BLaER1 (cell line): Measurements from ENCODE around the gene ZNF814.
"Not testable (repeated sequence)": the region's sequence is repeated elsewhere in the genome, so short reads cannot be mapped to it uniquely, and the experiment has no call there.

Experiments used
- H3K27ac ChIP-seq: shearing (Covaris generic); formaldehyde crosslinking; 2 replicates; pipeline ENCODE4 v1.8.1; 2022
- H3K27me3 ChIP-seq: shearing (Covaris generic); formaldehyde crosslinking; 2 replicates; pipeline ENCODE4 v1.8.1; 2022
- H3K36me3 ChIP-seq: shearing (Covaris generic); formaldehyde crosslinking; 2 replicates; pipeline ENCODE4 v1.8.1; 2022
- H3K4me1 ChIP-seq: shearing (Covaris generic); formaldehyde crosslinking; 2 replicates; pipeline ENCODE4 v1.8.1; 2022
- H3K4me2 ChIP-seq: shearing (Covaris generic); formaldehyde crosslinking; 2 replicates; pipeline ENCODE4 v1.8.1; 2022
- H3K4me3 ChIP-seq: shearing (Covaris generic); formaldehyde crosslinking; 2 replicates; pipeline ENCODE4 v1.8.1; 2022
- H3K9ac ChIP-seq: shearing (Covaris generic); formaldehyde crosslinking; 2 replicates; pipeline ENCODE4 v1.8.1; 2022
- H3K9me3 ChIP-seq: shearing (Covaris generic); formaldehyde crosslinking; 2 replicates; pipeline ENCODE4 v1.8.1; 2022
- H4K20me1 ChIP-seq: shearing (Covaris generic); formaldehyde crosslinking; 2 replicates; pipeline ENCODE4 v1.8.1; 2022
- Cebpa-rat ChIP-seq: shearing (Covaris generic); IDR thresholded peaks from 2 replicates; pipeline ENCODE4 v1.8.1; 2022

ZNF814 gene

DNA sequence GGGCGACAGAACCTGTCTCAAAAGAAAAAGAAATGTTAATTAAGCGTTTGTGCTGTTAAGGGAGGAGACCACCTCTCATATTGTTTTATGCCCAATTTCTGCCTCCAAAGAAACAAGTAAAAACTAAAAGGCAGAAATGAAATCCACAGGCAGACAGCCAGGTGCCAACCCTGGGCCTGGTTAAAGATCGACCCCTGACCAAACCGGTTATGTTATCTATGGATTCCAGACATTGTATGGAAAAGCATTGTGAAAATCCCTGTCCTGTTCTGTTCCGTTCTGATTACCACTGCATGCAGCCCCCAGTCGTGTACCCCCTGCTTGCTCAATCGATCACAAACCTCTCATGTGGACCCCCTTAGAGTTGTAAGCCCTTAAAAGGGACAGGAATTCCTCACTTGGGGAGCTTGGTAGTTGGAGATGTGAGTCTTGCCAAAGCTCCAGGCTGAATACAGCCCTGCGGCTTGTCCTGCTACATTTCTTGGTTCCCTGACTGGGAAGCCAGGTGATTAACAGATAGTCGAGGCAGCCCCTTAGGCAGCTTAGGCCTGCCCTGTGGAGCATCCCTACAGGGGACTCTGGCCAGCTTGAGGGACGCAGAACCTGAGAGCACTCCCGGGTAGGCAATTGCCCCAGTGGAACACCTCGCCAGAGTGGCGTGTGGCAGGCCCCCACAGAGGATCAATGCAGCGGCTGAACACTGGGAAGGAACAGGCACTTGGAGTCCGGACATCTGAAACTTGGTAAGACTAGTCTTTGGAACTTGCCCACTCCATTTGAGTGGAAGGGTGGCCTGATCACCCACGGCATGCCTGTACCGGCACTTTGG is 73.4 kb downstream of the ZNF814 start:
- Histone ChIP-seq H3K4me2 (peak overlapping the region; percentile 88), H3K27me3 (no peaks in the 10 kb centered on the region), H3K36me3 (peaks cover 20% of the 10 kb centered on the region), H3K9me3 (no peaks in the 10 kb centered on the region), H3K9ac (no peak overlapping the region; the same call in 1 of the 2 replicates), H3K4me3 (peak overlapping the region; percentile 79), H3K4me1 (peaks cover 43% of the 10 kb centered on the region), H4K20me1 (peaks cover 18% of the 10 kb centered on the region; the same call in 1 of the 2 replicates), H3K27ac (no peak overlapping the region)
- TF ChIP-seq Cebpa-rat, result no peak

DNA sequence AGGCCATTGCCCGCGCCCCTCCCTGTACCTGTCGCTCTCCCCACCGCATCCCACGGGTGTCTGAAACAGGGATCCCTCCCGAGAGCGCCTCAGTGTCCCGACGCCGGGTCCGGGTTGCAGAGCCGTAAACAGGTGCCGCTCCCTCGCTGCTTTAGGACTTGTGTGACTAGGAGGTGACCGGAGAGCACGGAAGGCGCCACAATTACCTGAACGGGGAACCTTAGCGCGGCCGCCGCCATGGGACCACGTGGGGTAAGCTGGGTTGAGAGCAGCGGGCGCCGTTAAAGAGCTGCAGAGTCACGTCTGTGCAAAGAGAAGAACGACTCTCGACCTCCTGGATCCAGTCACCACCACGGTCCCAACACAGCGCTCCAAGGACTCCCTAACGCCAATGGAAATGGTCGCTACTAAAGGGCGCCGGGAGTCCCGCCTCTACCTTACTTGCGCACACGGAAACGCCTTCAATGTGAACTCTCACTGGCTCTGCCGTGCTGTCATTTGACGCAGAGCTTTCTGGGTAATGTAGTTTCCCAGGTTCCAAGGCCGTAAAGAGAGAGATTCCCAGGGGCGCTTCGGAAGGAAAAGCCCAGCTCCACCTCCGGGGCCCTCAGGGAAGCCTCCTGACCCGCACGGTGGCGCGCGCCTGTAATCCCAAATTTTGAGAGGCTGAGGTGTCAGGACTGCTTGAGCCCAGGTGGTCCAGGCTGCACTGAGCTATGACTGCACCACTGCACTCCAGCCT is 74.2 kb downstream of the ZNF814 start, which contains the start of gene ZNF552:
ZNF552 (minus strand) TSS at position 409 of the 742 bp plus-strand sequence; CDS start at position 239, 170 bp downstream.
- Histone ChIP-seq H3K27ac (peak within 1 kb of the TSS; percentile 69), H3K4me1 (peaks cover 39% of the 10 kb centered on the region), H3K9ac (peak within 1 kb of the TSS; percentile 82), H3K9me3 (no peaks in the 10 kb centered on the region), H3K36me3 (peaks cover 27% of the 10 kb centered on the region), H3K4me2 (peak within 1 kb of the TSS; percentile 88), H3K27me3 (no peaks in the 10 kb centered on the region), H3K4me3 (peak within 1 kb of the TSS; percentile 79), H4K20me1 (peaks cover 22% of the 10 kb centered on the region)
- TF ChIP-seq Cebpa-rat, result no peak

DNA sequence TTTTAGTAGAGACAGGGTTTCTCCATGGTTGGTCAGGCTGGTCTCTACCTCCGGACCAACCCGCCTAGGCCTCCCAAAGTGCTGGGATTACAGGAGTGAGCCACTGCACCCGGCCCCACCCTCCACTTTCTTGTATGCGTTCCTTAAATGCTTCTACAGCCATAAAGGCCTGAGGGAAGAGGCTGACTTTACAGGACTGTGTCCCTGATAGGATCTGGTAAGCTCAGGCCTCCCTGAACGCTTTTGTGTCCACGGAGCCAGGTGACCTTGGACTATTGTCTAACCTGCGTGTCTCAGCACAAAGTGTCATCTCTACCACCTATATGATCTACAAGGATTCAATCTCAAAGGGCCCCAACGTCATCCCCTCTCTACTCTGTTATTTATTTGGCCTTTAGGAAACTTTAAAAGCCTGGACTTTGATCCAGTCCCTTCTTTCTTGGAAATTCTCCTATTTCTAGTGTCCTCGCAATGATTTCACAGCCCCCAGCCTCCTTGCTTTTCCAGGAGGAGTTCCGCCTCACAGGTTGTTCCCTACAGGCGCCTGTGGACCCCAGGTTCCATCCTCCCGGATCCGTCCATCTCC is 74.8 kb downstream of the ZNF814 start:
- Histone ChIP-seq H3K36me3 (peaks cover 34% of the 10 kb centered on the region), H3K4me2 (peak overlapping the region; percentile 88)
- no peak for TF ChIP-seq Cebpa-rat

DNA sequence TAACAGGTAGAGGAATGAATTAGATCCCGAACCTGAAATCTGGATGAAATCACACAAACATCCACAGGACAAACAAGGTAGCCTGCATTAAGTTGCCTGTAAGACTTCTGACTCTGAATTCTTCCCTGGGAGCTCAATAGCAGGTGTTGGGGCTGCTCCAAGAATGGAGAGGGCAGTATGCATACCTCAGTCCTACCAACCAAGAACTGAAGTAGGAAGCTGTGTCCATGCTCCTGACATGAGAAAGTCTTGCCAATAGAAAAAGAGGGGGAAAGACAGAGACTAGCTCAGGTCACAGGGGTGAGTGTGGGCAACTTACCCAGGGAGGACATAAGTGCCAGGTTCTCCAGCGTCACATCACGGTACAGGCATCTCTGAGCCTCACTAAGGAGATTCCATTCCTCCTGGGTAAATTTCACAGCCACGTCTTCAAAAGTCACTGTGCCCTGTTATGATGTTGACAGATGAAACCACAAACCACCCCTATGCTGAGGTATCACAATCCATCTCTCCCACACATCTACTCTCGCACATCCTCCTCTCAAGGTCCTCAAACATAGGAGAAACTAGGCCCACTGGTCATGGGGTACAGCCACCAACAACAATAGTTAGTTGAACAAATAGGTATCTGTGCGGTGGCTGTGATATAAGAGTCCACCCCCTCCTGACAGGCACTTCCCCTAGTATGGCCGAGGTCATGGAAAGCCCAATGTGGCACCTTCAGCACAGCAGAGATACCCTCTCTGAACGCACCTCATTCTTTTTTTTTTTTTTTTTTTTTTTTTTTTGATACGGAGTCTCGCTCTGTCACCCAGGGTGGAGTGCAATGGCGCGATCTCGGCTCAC is 75.6 kb downstream of the ZNF814 start:
- H3K27ac ChIP-seq, H3K9ac ChIP-seq, H3K9me3 ChIP-seq, H3K27me3 ChIP-seq: not testable (repeated sequence)
- Histone ChIP-seq H3K4me1 (peaks cover 30% of the 10 kb centered on the region), H3K4me2 (peak overlapping the region; percentile 88), H4K20me1 (peaks cover 32% of the 10 kb centered on the region), H3K36me3 (peaks cover 40% of the 10 kb centered on the region), H3K4me3 (peak overlapping the region; percentile 79; the same call in 1 of the 2 replicates)

More for the DNA sequence above, 74.8 kb downstream of the ZNF814 start:
- Histone ChIP-seq H3K9ac (peak overlapping the region; percentile 82), H3K27ac (peak overlapping the region; percentile 69), H3K4me1 (peaks cover 39% of the 10 kb centered on the region), H3K4me3 (peak overlapping the region; percentile 79), H3K9me3 (no peaks in the 10 kb centered on the region), H4K20me1 (peaks cover 28% of the 10 kb centered on the region), H3K27me3 (no peaks in the 10 kb centered on the region)

DNA sequence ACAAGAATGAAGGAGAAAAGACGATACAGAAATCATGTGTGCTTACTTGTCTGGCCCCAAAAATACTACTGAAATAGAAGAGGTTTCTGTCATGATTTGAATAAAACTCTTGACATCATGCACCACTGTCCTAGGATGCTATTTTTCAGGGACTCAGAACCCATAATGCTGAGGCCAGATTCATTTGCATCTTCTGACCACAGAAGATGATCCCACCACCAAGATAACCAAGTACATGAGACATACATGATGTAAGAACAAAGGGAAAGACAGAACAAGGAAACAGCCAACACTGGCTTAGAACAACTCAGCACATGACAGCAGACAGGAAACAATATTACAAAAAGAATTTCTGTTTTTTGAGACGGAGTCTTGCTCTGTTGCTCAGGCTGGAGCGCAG is 76.6 kb downstream of the ZNF814 start:
- H4K20me1 ChIP-seq, result peaks cover 42% of the 10 kb centered on the region
- H3K36me3 ChIP-seq, result peaks cover 50% of the 10 kb centered on the region
- H3K27me3 ChIP-seq, result no peaks in the 10 kb centered on the region
- no peaks in the 10 kb centered on the region for H3K9me3 ChIP-seq
- peaks cover 24% of the 10 kb centered on the region for H3K4me1 ChIP-seq
- peak overlapping the region; percentile 33 for H3K4me2 ChIP-seq
- no peak overlapping the region for H3K27ac ChIP-seq
- no peak overlapping the region for H3K4me3 ChIP-seq
- no peak overlapping the region for H3K9ac ChIP-seq
- TF ChIP-seq Cebpa-rat, result no peak

DNA sequence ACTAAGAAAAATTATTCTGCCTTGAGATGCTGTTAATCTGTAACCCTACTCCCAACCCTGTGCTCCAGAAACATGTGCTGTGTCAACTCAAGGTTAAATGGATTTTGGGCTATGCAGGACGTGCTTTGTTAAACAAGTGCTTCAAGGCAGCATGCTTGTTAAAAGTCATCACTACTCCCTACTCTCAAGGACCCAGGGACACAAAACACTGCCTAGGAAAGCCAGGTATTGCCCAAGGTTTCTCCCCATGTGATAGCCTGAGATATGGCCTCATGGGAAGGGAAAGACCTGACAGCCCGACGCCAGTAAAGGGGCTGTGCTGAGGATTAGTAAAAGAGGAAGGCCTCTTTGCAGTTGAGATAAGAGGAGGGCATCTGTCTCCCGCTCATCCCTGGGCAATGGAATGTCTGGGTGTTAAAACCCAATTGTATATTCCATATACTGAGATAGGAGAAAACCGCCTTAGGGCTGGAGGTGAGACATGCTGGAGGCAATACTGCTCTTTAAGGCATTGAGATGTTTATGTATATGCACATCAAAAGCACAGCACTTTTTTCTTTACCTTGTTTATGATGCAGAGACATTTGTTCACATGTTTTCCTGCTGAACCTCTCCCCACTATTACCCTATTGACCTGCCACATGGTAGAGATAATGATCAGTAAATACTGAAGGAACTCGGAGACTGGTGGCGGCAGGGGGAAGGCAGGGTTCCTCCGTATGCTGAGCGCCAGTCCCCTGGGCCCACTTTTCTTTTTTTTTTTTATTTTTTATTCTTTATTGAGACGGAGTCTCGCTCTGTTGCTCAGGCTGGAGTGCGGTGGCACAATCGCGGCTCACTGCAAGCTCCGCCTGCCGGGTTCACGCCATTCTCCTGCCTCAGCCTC is 78.2 kb downstream of the ZNF814 start:
- H3K4me3 ChIP-seq, H3K9ac ChIP-seq, H3K27me3 ChIP-seq, H3K27ac ChIP-seq, H3K4me2 ChIP-seq, H3K9me3 ChIP-seq: not testable (repeated sequence)
- Histone ChIP-seq H3K36me3 (peaks cover 61% of the 10 kb centered on the region), H3K4me1 (peaks cover 24% of the 10 kb centered on the region), H4K20me1 (peaks cover 51% of the 10 kb centered on the region)

DNA sequence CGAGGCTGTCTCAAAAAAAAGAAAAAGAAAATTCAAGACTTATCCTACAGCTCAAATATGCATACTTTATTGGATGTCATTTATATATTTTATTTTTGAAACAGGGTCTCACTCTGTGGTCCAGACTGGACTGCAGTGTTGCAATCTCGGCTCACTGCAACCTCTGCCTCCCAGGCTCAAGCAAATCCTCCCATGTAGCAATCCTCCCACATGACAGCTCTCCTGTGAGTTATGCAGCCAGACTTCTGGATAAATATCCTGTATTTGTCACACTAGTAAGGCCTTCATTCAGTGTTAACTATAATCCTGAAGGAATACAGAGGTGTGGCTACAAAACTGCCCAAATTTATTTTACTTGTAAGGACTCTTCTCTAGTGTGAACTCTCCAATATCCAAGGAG is 81.3 kb downstream of the ZNF814 start:
- Histone ChIP-seq H3K4me3 (no peak overlapping the region), H4K20me1 (peaks cover 62% of the 10 kb centered on the region), H3K9ac (no peak overlapping the region), H3K4me1 (peaks cover 23% of the 10 kb centered on the region), H3K27ac (no peak overlapping the region), H3K4me2 (no peak overlapping the region), H3K27me3 (no peaks in the 10 kb centered on the region), H3K36me3 (peaks cover 66% of the 10 kb centered on the region), H3K9me3 (no peaks in the 10 kb centered on the region)
- TF ChIP-seq Cebpa-rat, result no peak

DNA sequence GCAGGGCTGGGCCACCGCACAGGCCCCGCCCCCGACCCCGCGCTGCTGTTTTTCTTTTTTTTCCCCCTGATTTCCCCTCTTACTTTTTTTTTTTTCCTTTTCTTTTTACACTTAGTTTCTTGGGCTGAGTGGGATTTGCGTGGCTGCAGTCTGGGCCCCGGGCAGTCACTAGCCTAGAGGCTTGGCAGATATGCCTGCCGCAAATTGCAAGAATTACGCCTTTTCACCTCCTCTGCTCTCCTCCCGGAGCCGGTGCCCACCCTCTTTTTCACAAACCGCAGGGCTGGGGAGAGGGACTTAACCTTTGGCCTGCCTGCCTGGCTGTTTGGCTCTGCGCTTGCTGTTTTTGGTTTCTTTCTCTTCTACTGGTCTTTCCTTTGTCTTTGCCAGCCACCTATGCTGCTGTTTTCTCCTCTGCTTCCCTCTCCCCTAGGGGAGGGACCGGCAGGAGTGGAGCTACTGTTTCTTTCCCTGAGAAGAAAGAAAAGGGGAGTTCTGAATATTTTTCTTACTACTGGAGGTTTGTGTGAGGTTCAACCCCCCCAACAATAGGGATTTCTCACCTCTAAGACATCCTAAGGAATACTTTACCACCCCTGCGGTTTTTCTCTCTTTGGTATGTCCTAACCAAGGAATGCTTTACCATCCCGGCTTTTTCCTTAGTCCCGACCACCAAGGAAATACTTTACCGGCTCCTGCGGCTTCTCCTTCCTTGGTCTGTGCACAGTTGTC is 85.1 kb downstream of the ZNF814 start:
- H3K4me2 ChIP-seq, result peak overlapping the region; percentile 73
- peaks cover 15% of the 10 kb centered on the region for H3K4me1 ChIP-seq
- peaks cover 71% of the 10 kb centered on the region for H4K20me1 ChIP-seq
- no peaks in the 10 kb centered on the region for H3K27me3 ChIP-seq
- H3K9me3 ChIP-seq, result no peaks in the 10 kb centered on the region
- H3K9ac ChIP-seq, result peak overlapping the region; percentile 67
- no peak for TF ChIP-seq Cebpa-rat
- H3K27ac ChIP-seq, result peak overlapping the region; percentile 62; the same call in 1 of the 2 replicates
- H3K36me3 ChIP-seq, result peaks cover 54% of the 10 kb centered on the region
- H3K4me3 ChIP-seq, result peak overlapping the region; percentile 55
